Activated naive CD8-positive, alpha-beta T cell treated with anti-CD3 and anti-CD28 coated beads, Interleukin-2, amount 50 U/mL, for 16 hours (primary cell): ENCODE results near the gene HDAC3.
A peak's percentile ranks its signal among the peaks of the same experiment; 100 is the strongest.

ENCODE experiments used
- DNase-seq: peaks from one replicate; pipeline ENCODE4 v3.0.0-alpha.2; 2020; ENCODE audit warnings: low read depth, low spot score

Gene HDAC3

DNA sequence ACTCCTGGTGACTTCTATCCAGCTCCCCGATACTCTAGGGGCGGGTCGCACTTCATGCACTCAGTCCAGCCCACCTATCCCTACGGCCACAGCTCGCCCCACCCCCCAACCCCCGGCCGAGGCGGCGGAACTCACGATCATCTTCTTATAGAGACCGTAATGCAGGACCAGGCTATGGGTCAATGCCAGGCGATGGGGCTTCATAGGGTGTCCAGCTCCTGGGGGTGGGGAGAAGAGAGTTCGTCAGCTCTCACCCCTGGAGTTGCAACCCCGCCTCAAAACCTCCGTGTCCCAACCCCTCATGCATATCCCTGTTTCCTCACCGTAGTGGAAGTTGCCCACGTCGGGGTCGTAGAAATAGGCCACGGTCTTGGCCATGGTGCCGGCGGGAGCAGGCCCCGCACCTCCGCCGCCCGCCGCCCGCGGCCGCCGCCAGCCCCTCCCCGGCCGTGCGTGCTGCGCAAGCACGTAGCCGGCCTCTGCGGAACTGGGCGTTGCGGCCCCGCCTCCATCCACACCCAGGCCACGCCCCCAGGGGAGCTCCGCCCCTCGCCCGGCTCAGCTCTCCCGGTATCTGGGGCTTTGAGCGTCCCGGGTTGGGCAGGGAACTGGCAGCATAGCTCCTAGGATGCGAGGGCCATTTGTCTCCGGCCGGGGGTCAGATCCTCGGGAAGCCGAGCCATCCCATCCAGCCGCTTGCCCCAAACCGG lies at the start of gene HDAC3, which contains the start of gene RELL2:
HDAC3 (minus strand) TSS at position 437 of the 710 bp plus-strand sequence; CDS start at position 378, 59 bp downstream.
RELL2 (plus strand) TSS at position 585 of the 710 bp plus-strand sequence. CDS start 1,229 bp downstream, outside the sequence.
- DNase-seq, result peak; percentile 89

- no peak for DNase-seq
Measured at GRCh38 chr5:141685591-141685990, 48.9 kb upstream of the HDAC3 start.

- no peak for DNase-seq
Measured at GRCh38 chr5:141683596-141684141, 47.0 kb upstream of the HDAC3 start.

GRCh38 chr5:141681695-141682641 lies 45.3 kb upstream of the HDAC3 start, which contains the start of gene ARAP3:
ARAP3 (minus strand) TSS chr5:141682230; CDS start chr5:141680486, 1,744 bp downstream.
- no peak for DNase-seq

GRCh38 chr5:141681295-141681694 lies 44.6 kb upstream of the HDAC3 start:
- no peak for DNase-seq

- DNase-seq, result no peak
Measured at GRCh38 chr5:141680751-141681201, 44.1 kb upstream of the HDAC3 start.

DNA sequence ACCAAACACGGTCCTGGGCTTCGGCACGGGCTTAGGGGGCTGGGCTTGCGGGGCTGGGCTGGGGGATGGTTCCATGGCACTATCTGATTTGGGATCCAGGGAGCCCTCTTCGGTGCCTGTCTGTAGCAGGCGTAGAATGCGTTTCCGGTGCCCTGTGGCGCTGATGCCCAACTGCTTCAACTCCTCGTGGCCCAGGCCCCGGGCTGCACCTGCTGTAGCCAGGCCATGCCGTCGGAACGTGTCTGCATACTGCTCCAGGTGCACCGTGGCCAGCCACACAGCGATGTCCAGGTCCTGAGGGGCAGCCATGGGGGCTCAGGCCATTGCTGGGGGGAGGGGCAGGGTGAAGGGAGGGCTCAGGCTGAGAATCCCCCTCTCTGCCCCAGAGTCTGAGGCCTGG lies 43.5 kb upstream of the HDAC3 start:
- DNase-seq, result no peak

- DNase-seq, result no peak
Measured at GRCh38 chr5:141677415-141677814, 40.8 kb upstream of the HDAC3 start.

GRCh38 chr5:141675672-141676071 lies 39.0 kb upstream of the HDAC3 start:
- DNase-seq, result no peak

DNA sequence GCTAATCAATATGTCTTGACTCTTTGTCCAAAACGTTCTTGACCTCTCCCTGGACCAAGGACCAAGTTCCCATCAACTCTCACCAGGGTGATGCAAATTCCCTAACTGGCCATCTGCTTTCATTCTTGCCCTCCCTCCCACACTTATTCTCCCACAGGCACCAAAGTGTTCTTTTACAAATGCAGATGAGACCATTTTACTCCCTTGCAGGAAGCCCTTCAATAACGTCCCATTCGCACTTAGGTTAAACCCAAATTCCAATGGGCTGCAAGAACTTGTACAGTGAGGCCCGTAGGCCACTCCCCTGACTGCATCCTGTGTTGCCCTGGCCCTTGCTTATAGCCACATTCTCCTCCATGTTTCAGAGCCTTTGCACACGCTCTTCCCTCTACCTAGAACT lies 38.1 kb upstream of the HDAC3 start:
- no peak for DNase-seq

GRCh38 chr5:141672841-141673813 lies 36.5 kb upstream of the HDAC3 start:
- DNase-seq, result no peak

GRCh38 chr5:141672071-141672840 lies 35.6 kb upstream of the HDAC3 start:
- no peak for DNase-seq

DNA sequence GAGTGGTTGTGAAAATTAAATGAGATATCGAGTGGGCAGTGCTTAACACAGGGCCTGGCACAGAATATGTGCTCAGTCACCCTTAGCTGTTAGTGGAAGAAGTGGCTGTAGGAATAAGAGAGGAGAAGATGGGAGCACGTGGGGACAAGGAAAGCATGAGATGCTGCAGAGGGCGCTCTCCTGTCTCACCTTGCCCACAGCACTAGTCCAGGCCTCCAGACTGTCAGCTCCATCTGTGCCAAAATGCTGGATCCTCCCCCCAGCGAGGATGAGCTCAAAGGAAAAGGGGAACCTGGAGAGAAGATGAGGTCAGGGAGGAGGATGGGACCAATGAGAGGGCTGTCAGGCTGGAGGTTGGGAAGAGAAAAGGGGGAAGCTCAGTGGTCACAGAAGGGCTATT lies 32.9 kb upstream of the HDAC3 start:
- no peak for DNase-seq

- DNase-seq, result no peak
Measured at GRCh38 chr5:141668601-141669265, 32.1 kb upstream of the HDAC3 start.

DNA sequence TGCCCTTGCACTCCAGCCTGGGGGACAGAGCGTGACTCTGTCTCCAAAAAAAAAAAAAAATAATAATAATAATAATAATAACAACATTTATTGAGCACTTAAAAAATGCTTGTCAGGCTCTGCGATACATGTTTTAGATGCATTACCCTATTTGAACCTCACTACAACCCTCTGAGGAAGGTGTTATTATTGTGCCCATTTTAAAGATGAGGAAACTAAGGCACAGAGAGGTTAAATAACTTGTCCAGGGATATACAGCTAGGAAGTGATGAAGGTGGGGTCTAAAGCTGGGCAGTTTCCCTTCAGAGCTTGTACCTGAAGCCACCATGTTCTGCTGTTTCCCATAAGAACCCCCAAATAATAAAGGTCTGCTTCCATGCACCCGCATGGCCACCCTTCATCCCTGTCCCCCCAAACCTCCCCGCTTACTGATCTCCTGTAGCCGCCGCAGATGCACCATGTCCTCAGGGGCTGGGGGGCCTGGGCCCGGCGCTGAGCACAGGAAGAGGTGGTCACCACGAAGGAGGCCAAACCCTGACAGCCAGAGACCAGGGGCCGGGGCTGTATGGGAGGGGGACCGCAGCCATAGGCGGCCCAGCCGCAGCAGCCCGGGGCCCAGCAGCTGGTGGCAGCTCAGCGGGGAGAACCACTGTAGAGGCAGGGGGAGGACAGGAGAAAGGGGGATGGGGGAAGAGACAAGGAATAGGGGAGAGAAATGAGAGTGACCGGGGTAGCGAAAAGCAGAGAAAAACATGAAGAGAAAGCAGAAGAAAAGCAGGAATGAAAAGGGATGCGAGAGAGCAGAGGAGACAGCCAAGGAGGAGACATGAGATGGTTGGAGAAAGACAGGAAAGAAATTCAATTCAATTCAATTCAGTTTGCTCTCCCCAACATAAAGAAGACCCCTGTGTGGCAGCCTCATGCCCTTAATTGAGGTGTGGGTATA lies 29.6 kb upstream of the HDAC3 start:
- no peak for DNase-seq

- DNase-seq, result peak; percentile 32
Measured at GRCh38 chr5:141664733-141665461, 28.2 kb upstream of the HDAC3 start.

DNA sequence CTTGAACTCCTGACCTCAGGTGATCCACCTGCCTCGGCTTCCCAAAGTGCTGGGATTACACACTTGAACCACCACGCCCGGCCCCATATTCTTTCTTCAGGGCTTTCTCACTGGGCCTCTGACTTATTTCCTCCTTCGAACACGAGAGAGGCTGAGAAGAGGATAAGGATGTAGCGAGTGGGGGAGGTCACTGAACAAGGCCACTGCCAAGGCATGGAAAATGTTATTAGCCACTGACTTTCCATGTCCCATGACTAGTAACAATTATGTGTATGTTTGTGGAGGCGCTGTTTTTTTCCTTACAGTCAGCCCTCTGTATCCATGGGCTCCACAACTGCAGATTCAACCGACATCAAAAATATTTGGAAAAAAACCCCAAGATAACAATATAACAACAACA lies 26.9 kb upstream of the HDAC3 start:
- DNase-seq, result no peak

- no peak for DNase-seq
Measured at GRCh38 chr5:141662028-141662427, 25.4 kb upstream of the HDAC3 start.
